ENCODE results near the gene ZDHHC17.

DNA sequence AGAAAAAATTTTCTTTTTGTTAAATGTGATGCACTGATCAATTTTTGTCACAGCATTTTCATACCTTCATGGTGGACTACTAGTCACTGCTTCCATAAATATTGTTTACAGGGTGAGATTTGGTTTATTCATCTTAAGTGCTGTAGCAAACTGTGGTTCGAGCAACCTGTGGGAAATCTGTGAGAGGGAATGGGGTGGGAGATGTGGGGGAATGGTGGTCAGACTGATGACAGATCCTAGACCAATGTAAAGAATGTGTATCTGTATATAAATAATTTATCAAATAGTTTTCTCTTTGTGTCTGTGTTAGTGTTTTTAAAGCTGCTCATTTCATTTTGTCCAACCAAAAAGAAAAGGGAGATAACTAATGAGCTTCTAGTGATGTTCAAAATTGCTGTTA is 88.2 kb downstream of the ZDHHC17 start:
- TF ChIP-seq CTCF (IDR thresholded peaks at IDR 0.05), result no peak
- TF ChIP-seq ZFX (IDR thresholded peaks at IDR 0.05; ENCODE audit: borderline replicate concordance), result no peak
